Spinal cord (tissue), 10 donors: Measurements from ENCODE around the gene FAM83G. TPM values are rescaled to one million over a fixed set of nuclear protein-coding genes. Genes with fewer than 3 reads are reported as not detected.

ENCODE experiments used
- DNase-seq, 6 donors: peaks; one replicate each; pipeline versions ENCODE4 v3.0.0 to v3.0.0-alpha.2; 2013 to 2015; ENCODE audit warnings: low spot score in 6 of 6, low read depth in 4 of 6
- H3K27ac ChIP-seq: one replicate; pipeline ENCODE4 v1.5.1; 2013; ENCODE audit warnings: low read depth, low read length, control low read depth
- H3K27me3 ChIP-seq: one replicate; pipeline ENCODE4 v1.6.1; 2013; ENCODE audit warnings: low read length; ENCODE audit not compliant: control insufficient read depth, insufficient read depth
- H3K36me3 ChIP-seq: one replicate; pipeline ENCODE4 v1.6.1; 2013; ENCODE audit warnings: low read length; ENCODE audit not compliant: control insufficient read depth, insufficient read depth
- H3K4me1 ChIP-seq: one replicate; pipeline ENCODE4 v1.6.1; 2013; ENCODE audit warnings: low read length; ENCODE audit not compliant: control insufficient read depth, insufficient read depth
- H3K4me3 ChIP-seq: one replicate; pipeline ENCODE4 v1.5.1; 2013; ENCODE audit warnings: low read depth, low read length, control low read depth
- H3K9me3 ChIP-seq: one replicate; pipeline ENCODE4 v1.6.1; 2013; ENCODE audit warnings: low read length; ENCODE audit not compliant: control insufficient read depth, insufficient read depth
- WGBS: methylation state at CpG from one replicate; pipeline ENCODE4 v1.1.5; 2013; ENCODE audit warnings: missing lambda C conversion rate; ENCODE audit not compliant: insufficient coverage; 5-methylcytosine and 5-hydroxymethylcytosine counted together
- polyA plus RNA-seq, 2 donors: library from polyadenylated mRNA; unstranded; fragments of 120-200 nt; gene quantifications; one replicate each; pipeline ENCODE4 v1.2.1, GENCODE V29; 2013; ENCODE audit not compliant: insufficient read length in 2 of 2
- total RNA-seq, 2 donors: library from RNA; depleted of rRNA in 1 of 2; stranded (reverse); fragments of 120-200 nt in 1 of 2; fragments of >200 nt in 1 of 2; gene quantifications; one replicate each; pipeline versions ENCODE4 v1.2.3 to v1.2.4, GENCODE V29; 2013 to 2014
- donor health status: healthy.

FAM83G gene
- total and polyA plus RNA-seq, 4 donors: 1.2 to 2.1 (median 1.6) TPM

DNA sequence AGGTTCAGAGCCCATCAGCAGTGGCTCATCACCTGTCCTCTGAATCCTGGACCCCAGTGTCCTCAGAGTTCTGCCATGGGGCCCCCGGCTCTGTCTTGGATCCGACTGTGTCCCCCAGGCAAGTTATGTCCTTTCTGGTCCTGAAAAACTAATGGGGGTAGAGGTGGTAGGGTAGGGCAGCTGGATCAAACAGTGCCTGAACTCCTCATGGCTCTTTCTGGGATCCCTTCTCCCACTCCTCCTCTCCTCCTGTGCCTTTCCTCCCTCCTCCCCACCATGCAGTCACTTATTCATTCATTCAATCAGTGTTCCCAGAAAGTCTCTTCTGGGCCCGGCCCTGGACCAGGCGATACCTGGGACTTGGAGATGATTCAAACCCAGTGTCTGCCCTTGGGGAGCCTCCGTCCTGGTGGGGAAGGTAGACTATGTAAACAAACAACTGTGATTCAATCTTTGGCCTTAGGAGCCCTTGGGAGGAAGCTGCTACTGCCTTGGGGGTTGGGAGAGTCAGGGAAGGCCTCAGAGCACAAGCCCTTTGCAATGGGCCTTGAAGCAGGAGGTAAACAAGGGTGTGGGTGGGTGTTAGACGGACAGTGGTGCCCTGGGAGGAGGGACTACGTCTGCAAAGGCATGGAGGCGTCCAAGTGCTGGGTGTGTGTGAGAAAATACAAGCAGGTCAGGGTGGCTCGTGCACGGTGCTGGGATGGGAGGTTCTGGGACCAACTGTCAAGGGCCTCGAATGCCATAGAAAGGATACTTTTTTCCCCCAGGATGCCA lies 6.4 kb upstream of the FAM83G start:
- Histone ChIP-seq H3K4me1 (no peaks in the 10 kb centered on the region), H3K9me3 (no peaks in the 10 kb centered on the region), H3K4me3 (no peak overlapping the region), H3K27ac (no peak overlapping the region), H3K36me3 (no peaks in the 10 kb centered on the region), H3K27me3 (peaks cover under 1% of the 10 kb centered on the region)
- 80% methylated on average over 9 of the region's 11 CpGs for WGBS
- DNase-seq: no peak

- no peaks in the 10 kb centered on the region for H3K36me3 ChIP-seq
- H3K27ac ChIP-seq: no peak overlapping the region
- H3K9me3 ChIP-seq: no peaks in the 10 kb centered on the region
- no peak overlapping the region for H3K4me3 ChIP-seq
- no peak for DNase-seq
- peaks cover 10% of the 10 kb centered on the region for H3K27me3 ChIP-seq
- H3K4me1 ChIP-seq: peaks cover 4% of the 10 kb centered on the region
- WGBS: 83% methylated on average over 12 of the region's 12 CpGs
Observed at GRCh38 chr17:19009970-19010369, 5.4 kb upstream of the FAM83G start.

- no peaks in the 10 kb centered on the region for H3K9me3 ChIP-seq
- H3K27me3 ChIP-seq: peaks cover 31% of the 10 kb centered on the region
- H3K4me1 ChIP-seq: peaks cover 17% of the 10 kb centered on the region
- no peak overlapping the region for H3K27ac ChIP-seq
- no peak overlapping the region for H3K4me3 ChIP-seq
- H3K36me3 ChIP-seq: no peaks in the 10 kb centered on the region
- no peak for DNase-seq
Observed at GRCh38 chr17:19006698-19007097, 2.1 kb upstream of the FAM83G start.

DNA sequence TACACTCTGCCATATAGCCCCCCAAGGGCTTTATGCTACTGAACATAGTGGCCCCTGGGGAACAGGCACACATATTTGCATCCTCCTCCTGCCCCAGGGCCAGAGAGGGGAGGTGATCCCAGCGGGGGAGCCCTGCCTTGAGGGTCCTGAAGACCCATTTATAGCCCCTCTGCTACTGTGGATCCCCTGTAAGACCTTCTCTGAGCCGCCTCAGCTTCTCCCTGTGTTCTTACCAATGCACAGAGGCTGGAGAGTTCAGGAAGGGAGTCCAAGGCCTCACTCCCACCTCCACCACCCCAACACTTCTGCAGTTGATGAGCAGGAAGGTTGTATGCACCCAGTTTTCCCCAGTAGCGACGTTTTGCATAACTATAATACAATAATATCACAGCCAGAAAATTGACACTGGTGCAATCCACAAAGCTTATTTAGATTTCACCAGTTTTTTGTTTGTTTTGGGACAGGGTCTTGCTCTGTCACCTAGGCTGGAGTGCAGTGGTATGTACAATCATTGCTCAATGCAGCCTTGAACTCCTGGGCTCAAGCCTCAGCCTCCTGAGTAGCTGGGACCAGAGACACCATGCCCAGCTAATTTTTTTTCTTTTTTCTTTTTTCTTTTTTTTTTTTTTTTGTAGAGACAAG lies 1.3 kb upstream of the FAM83G start:
- DNase-seq: no peak
- Histone ChIP-seq H3K27ac (no peak overlapping the region), H3K4me1 (peaks cover 17% of the 10 kb centered on the region), H3K4me3 (no peak overlapping the region), H3K36me3 (no peaks in the 10 kb centered on the region), H3K27me3 (peaks cover 31% of the 10 kb centered on the region), H3K9me3 (no peaks in the 10 kb centered on the region)
- 100% methylated on average over 1 of the region's 4 CpGs for WGBS

- peaks cover 17% of the 10 kb centered on the region for H3K4me1 ChIP-seq
- peaks cover 31% of the 10 kb centered on the region for H3K27me3 ChIP-seq
- no peak for DNase-seq
- no peak overlapping the region for H3K4me3 ChIP-seq
- 66% methylated on average over 10 of the region's 13 CpGs for WGBS
- H3K27ac ChIP-seq: no peak overlapping the region
- peaks cover 3% of the 10 kb centered on the region for H3K36me3 ChIP-seq
- H3K9me3 ChIP-seq: no peaks in the 10 kb centered on the region
Observed at GRCh38 chr17:19005137-19005773, 691 bp upstream of the FAM83G start.

DNA sequence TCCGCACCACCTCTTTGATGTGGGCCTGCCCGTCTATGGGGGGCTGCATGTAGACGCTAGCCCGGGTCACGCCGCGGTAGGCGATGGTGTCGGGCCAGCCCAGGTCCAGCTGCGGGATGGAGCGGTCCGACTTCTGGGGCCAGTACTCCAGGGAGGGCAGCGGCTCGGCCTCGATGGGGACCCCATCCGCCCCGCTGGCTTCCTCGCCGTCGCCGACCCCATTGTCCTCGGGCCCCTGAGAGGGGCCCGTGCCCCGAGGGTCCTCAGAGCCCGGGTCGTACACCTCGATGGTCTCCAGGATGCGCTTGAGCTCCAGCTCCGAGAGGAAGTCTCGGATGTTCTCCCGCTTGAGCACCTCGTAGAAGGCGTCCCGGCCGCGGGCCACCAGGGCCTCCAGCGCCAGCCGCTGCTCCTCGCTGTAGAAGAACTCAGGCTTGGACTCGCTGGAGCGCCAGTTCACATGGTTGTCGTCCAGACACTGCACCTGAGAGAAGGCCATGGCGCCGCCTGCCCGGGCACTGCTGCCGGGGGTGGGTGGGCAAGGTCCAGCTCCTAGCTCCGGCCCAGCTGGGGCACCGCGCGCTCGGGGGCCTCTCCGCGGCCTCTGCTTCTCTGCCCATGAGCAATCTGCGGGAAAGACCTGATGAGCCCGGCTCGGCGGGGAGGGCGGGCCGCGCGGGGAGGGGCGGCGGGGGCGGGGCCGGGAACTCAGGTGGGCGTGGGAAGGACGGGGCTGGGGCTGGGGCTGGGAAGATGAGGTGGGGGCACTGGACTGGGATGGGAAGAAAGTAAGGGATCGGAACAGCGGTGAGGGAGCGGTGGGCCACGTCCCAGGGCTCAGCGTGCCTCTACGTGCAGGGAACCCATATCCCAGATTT lies 782 bp downstream of the FAM83G start:
- Histone ChIP-seq H3K27me3 (peaks cover 31% of the 10 kb centered on the region), H3K9me3 (no peaks in the 10 kb centered on the region), H3K4me1 (peaks cover 17% of the 10 kb centered on the region), H3K36me3 (peaks cover 6% of the 10 kb centered on the region), H3K27ac (no peak overlapping the region), H3K4me3 (peak overlapping the region; percentile 38)
- DNase-seq: peak in 2 of 6 donors; percentile 11 to 20
- 13% methylated on average over 61 of the region's 73 CpGs for WGBS

- Histone ChIP-seq H3K9me3 (no peaks in the 10 kb centered on the region), H3K4me1 (peaks cover 17% of the 10 kb centered on the region), H3K27ac (no peak overlapping the region), H3K27me3 (peaks cover 31% of the 10 kb centered on the region), H3K36me3 (peaks cover 6% of the 10 kb centered on the region), H3K4me3 (no peak overlapping the region)
- no peak for DNase-seq
- 66% methylated on average over 9 of the region's 11 CpGs for WGBS
Observed at GRCh38 chr17:19002805-19003542, 1.6 kb downstream of the FAM83G start.

- 80% methylated on average over 6 of the region's 7 CpGs for WGBS
- peaks cover 6% of the 10 kb centered on the region for H3K36me3 ChIP-seq
- peaks cover 17% of the 10 kb centered on the region for H3K4me1 ChIP-seq
- DNase-seq: no peak
- peaks cover 31% of the 10 kb centered on the region for H3K27me3 ChIP-seq
- H3K9me3 ChIP-seq: no peaks in the 10 kb centered on the region
- no peak overlapping the region for H3K4me3 ChIP-seq
- H3K27ac ChIP-seq: no peak overlapping the region
Observed at GRCh38 chr17:19001907-19002590, 2.5 kb downstream of the FAM83G start.
